ENCODE data around the gene SSUH2. TPM values are rescaled to one million over a fixed set of nuclear protein-coding genes. Genes with fewer than 3 reads are reported as not detected.

SSUH2 gene
- total and polyA plus RNA-seq, 9 of the 15 experiments (the other 6 are each of a cell fraction or from before 2014, with no cell fraction given), result 0.04 to 0.17 (median 0.04) TPM; not detected in 6

DNA sequence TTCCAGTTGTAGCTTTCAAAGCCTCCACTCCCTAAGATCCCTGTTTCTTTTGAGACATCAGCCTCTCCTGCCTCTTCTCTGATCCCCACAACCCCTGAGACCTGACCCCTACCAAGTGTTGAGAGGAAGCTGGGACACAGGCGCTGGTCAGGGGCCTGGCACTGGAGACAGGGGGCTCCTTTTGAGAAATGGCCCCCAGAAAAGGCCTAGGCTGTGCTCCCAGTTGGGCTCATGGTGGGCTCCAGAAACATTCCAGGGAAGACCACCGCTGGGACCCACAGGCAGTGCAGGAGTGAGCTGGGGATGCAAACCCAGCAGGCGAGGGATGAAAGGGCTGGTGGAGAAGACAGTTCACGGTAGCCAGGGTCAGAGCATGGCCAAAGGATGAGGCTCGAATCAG, 16.6 kb downstream of the SSUH2 start:
- in situ Hi-C loops (cut with MboI) (no loop called here), intact Hi-C loops (cut with micrococcal nuclease) (loop anchor here (10.0 kb wide), 1 partner anchor 303 kb away; no protein-coding TSS in a partner anchor)
- H3K9me3 ChIP-seq (replicated peaks; ENCODE audit: control insufficient read depth, insufficient read depth, low read depth, low read length), result no peaks in the 10 kb centered on the region
- DNase-seq (ENCODE audit: extremely low read depth in 1 of 4, low spot score in 3 of 4) (no peak), FAIRE-seq (no peak), ATAC-seq (no peak)
- peaks cover 2% of the 10 kb centered on the region; the same call in 1 of the 2 replicates for H4K20me1 ChIP-seq (replicated peaks; ENCODE audit: control insufficient read depth, insufficient read depth, low read length)
- H3K4me3 ChIP-seq, result no peak overlapping the region
- H3K4me2 ChIP-seq (ENCODE audit: insufficient read depth, low read length), result no peak overlapping the region
- TF ChIP-seq MCM2 (IDR thresholded peaks at IDR 0.05; ENCODE audit: low read depth) (no peak), ZNF57 (CRISPR knock-in tag; IDR thresholded peaks at IDR 0.05) (no peak), NONO (IDR thresholded peaks at IDR 0.05; ENCODE audit: low read depth in 2 of 2, low read length in 1 of 2) (no peak), RHOXF2B (CRISPR knock-in tag; conservative IDR thresholded peaks at IDR 0.05) (no peak), TARDBP (IDR thresholded peaks at IDR 0.05) (no peak), HDAC1 (IDR thresholded peaks at IDR 0.05) (no peak), IRF2 (CRISPR knock-in tag; IDR thresholded peaks at IDR 0.05) (no peak)
- 38% methylated on average over 5 of the region's 5 CpGs for WGBS (ENCODE audit: insufficient coverage, low coverage, missing lambda C conversion rate)
- H3K36me3 ChIP-seq (ENCODE audit: control insufficient read depth, insufficient read depth, low read length), result no peaks in the 10 kb centered on the region
- H3K9ac ChIP-seq (ENCODE audit: insufficient read depth in 1 of 2, low read depth in 2 of 2, low read length in 2 of 2), result no peak overlapping the region
- H2AFZ ChIP-seq (ENCODE audit: low read depth, low read length), result no peak overlapping the region
- no peak overlapping the region for H3K27ac ChIP-seq (ENCODE audit: extremely low read depth, low read depth, low read length)
- ChIA-PET POLR2A (interaction anchor here (1.1 kb wide), 1 partner anchor 202 kb away, joined by 3 read pairs; no protein-coding TSS in a partner anchor), CTCF (ENCODE audit: low intra/inter-chr PET ratio) (no interaction called here)
- no peaks in the 10 kb centered on the region for H3K79me2 ChIP-seq (ENCODE audit: control insufficient read depth, insufficient read depth, low read length)
- H3K27me3 ChIP-seq (ENCODE audit: control insufficient read depth in 2 of 2, insufficient read depth in 2 of 2, low read length in 2 of 2), result peaks cover 6 to 35% of the 10 kb centered on the region in 2 experiments; a peak in 3 of 5 replicates
- H3K9me1 ChIP-seq (ENCODE audit: control insufficient read depth, insufficient read depth, low read length), result no peaks in the 10 kb centered on the region
- BruUV-seq (replicated peaks), result no TSS peak
- peaks cover 15 to 20% of the 10 kb centered on the region in 2 experiments; a peak in 4 of 5 replicates for H3K4me1 ChIP-seq (replicated peaks in 1 of 2; ENCODE audit: control insufficient read depth in 2 of 2, insufficient read depth in 2 of 2, low read length in 2 of 2)

Data from K562 (cell line).